ENCODE measurements around the gene EVL. TPM values are rescaled to one million over a fixed set of nuclear protein-coding genes. Genes with fewer than 3 reads are reported as not detected.

The EVL gene
- total RNA-seq, 4 donors from 2014 or later, result 24.2 to 40.1 (median 29.8) TPM

GRCh38 chr14:100129161-100129589 lies 64.0 kb downstream of the EVL start:
- intact Hi-C loops (cut with DNase I), result no loop called here
- Histone ChIP-seq H3K27ac (peak overlapping the region in 1 of 3 donors; percentile 39), H3K27me3 (no peaks in the 10 kb centered on the region), H3K36me3 (no peaks in the 10 kb centered on the region), H3K4me3 (replicated peaks in 1 of 3) (no peak overlapping the region), H3K9me3 (no peaks in the 10 kb centered on the region), H3K4me1 (peaks cover 3 to 28% of the 10 kb centered on the region in 2 donors)
- no peak for DNase-seq
- WGBS, 2 donors, result 73 to 75% methylated on average over 7 of the region's 7 CpGs
- TF ChIP-seq CTCF (IDR thresholded peaks at IDR 0.05), result no peak
- TF ChIP-seq POLR2A (IDR thresholded peaks at IDR 0.05), result no peak

GRCh38 chr14:100130521-100130920 lies 65.3 kb downstream of the EVL start:
- WGBS, 2 donors, result 93 to 95% methylated on average over 9 to 11 of the region's 11 CpGs
- Histone ChIP-seq H3K4me1 (peaks cover 3 to 28% of the 10 kb centered on the region in 2 donors), H3K9me3 (no peaks in the 10 kb centered on the region), H3K27me3 (no peaks in the 10 kb centered on the region), H3K4me3 (replicated peaks in 1 of 3) (no peak overlapping the region), H3K27ac (no peak overlapping the region), H3K36me3 (no peaks in the 10 kb centered on the region)
- no peak for DNase-seq
- intact Hi-C loops (cut with DNase I), result no loop called here
- TF ChIP-seq CTCF (IDR thresholded peaks at IDR 0.05) (no peak), POLR2A (IDR thresholded peaks at IDR 0.05) (no peak)

- DNase-seq, result no peak
- intact Hi-C loops (cut with DNase I), result no loop called here
- WGBS, 2 donors, result 80 to 86% methylated on average over 6 of the region's 6 CpGs
- H3K9me3 ChIP-seq, result no peaks in the 10 kb centered on the region
- TF ChIP-seq CTCF (IDR thresholded peaks at IDR 0.05), result no peak
- TF ChIP-seq POLR2A (IDR thresholded peaks at IDR 0.05), result no peak
- H3K27ac ChIP-seq, result no peak overlapping the region
- no peaks in the 10 kb centered on the region for H3K27me3 ChIP-seq
- H3K36me3 ChIP-seq, result no peaks in the 10 kb centered on the region
- peaks cover 3 to 28% of the 10 kb centered on the region in 2 donors for H3K4me1 ChIP-seq
- no peak overlapping the region for H3K4me3 ChIP-seq (replicated peaks in 1 of 3)
Measured at GRCh38 chr14:100131181-100131580, 66.0 kb downstream of the EVL start.

- Histone ChIP-seq H3K27ac (peak overlapping the region in 2 of 3 donors; percentile 4 to 39), H3K4me3 (replicated peaks in 1 of 3) (no peak overlapping the region), H3K9me3 (no peaks in the 10 kb centered on the region), H3K27me3 (no peaks in the 10 kb centered on the region), H3K4me1 (peaks cover 3 to 28% of the 10 kb centered on the region in 2 donors), H3K36me3 (no peaks in the 10 kb centered on the region)
- no peak for TF ChIP-seq POLR2A (IDR thresholded peaks at IDR 0.05)
- TF ChIP-seq CTCF (IDR thresholded peaks at IDR 0.05), result no peak
- peak; percentile 60 to 64 for DNase-seq
- WGBS, 2 donors, result 63 to 69% methylated on average over 14 to 25 of the region's 25 CpGs
- intact Hi-C loops (cut with DNase I), result no loop called here
Measured at GRCh38 chr14:100132161-100132902, 67.1 kb downstream of the EVL start.

- Histone ChIP-seq H3K27ac (no peak overlapping the region), H3K36me3 (no peaks in the 10 kb centered on the region), H3K4me1 (peaks cover 3 to 28% of the 10 kb centered on the region in 2 donors), H3K9me3 (no peaks in the 10 kb centered on the region), H3K27me3 (no peaks in the 10 kb centered on the region), H3K4me3 (replicated peaks in 1 of 3) (no peak overlapping the region)
- WGBS, 2 donors, result 82 to 92% methylated on average over 4 to 7 of the region's 12 CpGs
- no peak for TF ChIP-seq POLR2A (IDR thresholded peaks at IDR 0.05)
- no peak for TF ChIP-seq CTCF (IDR thresholded peaks at IDR 0.05)
- DNase-seq, result no peak
- intact Hi-C loops (cut with DNase I), result no loop called here
Measured at GRCh38 chr14:100132903-100133510, 67.8 kb downstream of the EVL start.
